Fibroblast of the conjunctiva (primary cell): ENCODE results near the gene MACROH2A1.

ENCODE experiments used
- DNase-seq: peaks from one replicate; pipeline ENCODE4 v3.0.0-alpha.2; 2010; ENCODE audit warnings: low read depth

MACROH2A1 gene

GRCh38 chr5:135353952-135354721, 44.9 kb downstream of the MACROH2A1 start:
- DNase-seq: peak; percentile 78

- no peak for DNase-seq
Observed at GRCh38 chr5:135350536-135350935, 48.5 kb downstream of the MACROH2A1 start.

- DNase-seq: no peak
Observed at GRCh38 chr5:135349886-135350285, 49.1 kb downstream of the MACROH2A1 start.

- DNase-seq: no peak
Observed at GRCh38 chr5:135349451-135349850, 49.6 kb downstream of the MACROH2A1 start.

GRCh38 chr5:135348918-135349317, 50.1 kb downstream of the MACROH2A1 start:
- no peak for DNase-seq

- no peak for DNase-seq
Observed at GRCh38 chr5:135347392-135347791, 51.6 kb downstream of the MACROH2A1 start.

GRCh38 chr5:135345956-135346731, 52.9 kb downstream of the MACROH2A1 start:
- DNase-seq: no peak

- no peak for DNase-seq
Observed at GRCh38 chr5:135344349-135344748, 54.7 kb downstream of the MACROH2A1 start.

GRCh38 chr5:135343413-135343812, 55.6 kb downstream of the MACROH2A1 start:
- DNase-seq: no peak

- DNase-seq: no peak
Observed at GRCh38 chr5:135342551-135342875, 56.5 kb downstream of the MACROH2A1 start.

GRCh38 chr5:135341696-135342550, 57.1 kb downstream of the MACROH2A1 start:
- no peak for DNase-seq

GRCh38 chr5:135341016-135341666, 57.9 kb downstream of the MACROH2A1 start:
- DNase-seq: no peak

GRCh38 chr5:135340568-135340967, 58.5 kb downstream of the MACROH2A1 start:
- DNase-seq: no peak

GRCh38 chr5:135339623-135340022, 59.4 kb downstream of the MACROH2A1 start:
- no peak for DNase-seq

GRCh38 chr5:135339189-135339588, 59.8 kb downstream of the MACROH2A1 start:
- no peak for DNase-seq

GRCh38 chr5:135337064-135337463, 62.0 kb downstream of the MACROH2A1 start:
- no peak for DNase-seq

- DNase-seq: no peak
Observed at GRCh38 chr5:135335031-135335828, 63.8 kb downstream of the MACROH2A1 start.

- no peak for DNase-seq
Observed at GRCh38 chr5:135333732-135334515, 65.1 kb downstream of the MACROH2A1 start.

- DNase-seq: peak; percentile 64
Observed at GRCh38 chr5:135332519-135333150, 66.4 kb downstream of the MACROH2A1 start.

GRCh38 chr5:135331612-135332011, 67.4 kb downstream of the MACROH2A1 start:
- no peak for DNase-seq
